SH-SY5Y (cell line): ENCODE results near the gene ATP13A2.

Experiments used
- GATA2 ChIP-seq: IDR thresholded peaks from 2 replicates; pipeline ENCODE4 v1.6.1; 2011; ENCODE audit warnings: mild to moderate bottlenecking, low read depth, low read length
- GATA3 ChIP-seq: IDR thresholded peaks from 2 replicates; pipeline ENCODE4 v1.6.1; 2011; ENCODE audit warnings: low read depth, mild to moderate bottlenecking, low read length, moderate library complexity

DNA sequence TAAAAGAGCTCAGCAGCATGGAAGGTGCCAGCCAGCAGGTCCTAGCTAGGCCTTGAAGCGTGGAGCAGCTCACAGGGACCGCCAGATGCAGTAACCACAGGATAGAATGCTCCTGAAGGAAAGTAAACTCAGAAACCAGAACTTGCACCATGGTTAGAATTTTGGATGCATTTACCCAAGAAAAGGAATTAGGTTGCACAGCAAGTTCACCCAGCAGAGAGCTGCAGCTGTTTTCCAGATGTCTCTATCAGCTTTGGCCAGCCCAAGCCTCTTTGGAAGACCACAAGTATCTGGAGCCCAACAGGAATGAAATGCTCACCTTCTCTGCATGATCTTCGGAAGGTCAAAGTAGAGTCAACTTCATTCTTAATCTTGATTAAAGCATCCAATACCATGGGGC, 21.0 kb upstream of the ATP13A2 start:
- TF ChIP-seq GATA2 (no peak), GATA3 (no peak)
